ENCODE data around the gene SEC14L6.

The SEC14L6 gene

DNA sequence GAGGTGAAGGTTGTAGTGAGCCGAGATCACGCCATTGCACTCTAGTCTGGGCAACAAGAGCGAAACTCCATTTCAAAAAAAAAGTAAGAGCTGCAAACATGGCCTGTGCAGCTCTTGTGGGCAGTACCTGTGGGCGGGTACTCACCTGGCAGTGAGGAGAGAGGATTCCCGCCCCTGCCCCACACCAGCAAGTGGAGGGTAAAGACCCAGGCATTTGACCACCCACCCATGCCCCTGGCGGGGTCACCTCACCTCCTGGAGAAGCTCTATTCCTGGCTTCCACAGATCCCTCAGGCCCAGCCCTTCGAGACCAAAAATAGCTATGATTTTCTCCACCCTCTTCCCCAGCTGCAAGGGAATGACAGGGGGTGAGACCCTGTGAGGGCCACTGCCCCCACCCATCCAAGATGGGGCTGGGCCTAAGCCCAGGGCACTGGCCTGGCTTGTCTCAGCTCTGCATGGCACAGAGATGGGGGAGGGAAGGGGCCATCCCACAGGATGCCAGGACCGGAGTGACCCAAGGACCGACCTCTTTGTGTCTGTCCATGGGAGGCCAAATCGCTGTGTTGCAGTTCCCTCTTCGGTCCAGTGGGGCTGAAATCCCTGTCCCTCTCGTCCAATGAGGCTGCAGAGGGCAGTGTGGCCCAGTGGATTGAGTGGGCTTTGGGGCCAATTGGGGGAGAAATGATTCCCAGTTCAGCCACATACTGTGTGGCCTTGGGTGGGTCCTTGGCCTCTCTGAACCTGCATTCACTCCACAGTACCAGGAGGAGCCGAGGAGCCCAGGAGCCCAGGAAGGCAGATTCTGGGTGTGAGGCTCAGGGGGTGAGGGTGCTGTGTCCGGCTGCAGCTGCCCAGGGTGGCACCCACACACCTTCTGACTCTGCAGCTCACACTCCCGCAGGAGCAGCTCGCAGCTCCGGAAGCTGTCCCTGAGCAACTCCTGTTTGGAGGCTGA, 14.6 kb downstream of the SEC14L6 start:
- no peak for DNase-seq

DNA sequence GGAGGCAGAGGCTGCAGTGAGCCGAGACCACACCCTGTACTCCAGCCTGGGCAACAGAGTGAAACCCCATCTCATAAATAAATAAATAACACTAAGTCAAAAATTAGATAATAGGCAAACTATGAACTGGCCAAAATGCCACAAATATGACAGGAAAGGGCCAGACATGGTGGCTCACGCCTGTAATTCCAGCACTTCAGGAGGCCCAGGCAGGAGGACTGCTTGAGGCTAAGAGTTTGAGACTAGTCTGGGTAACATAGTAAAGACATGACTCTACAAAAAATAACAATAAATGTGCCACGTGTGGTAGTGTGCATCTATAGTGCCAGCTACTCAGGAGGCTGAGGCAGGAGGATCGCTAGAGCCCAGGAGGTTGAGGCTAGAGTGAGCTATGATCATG, 19.9 kb downstream of the SEC14L6 start:
- DNase-seq: no peak

DNA sequence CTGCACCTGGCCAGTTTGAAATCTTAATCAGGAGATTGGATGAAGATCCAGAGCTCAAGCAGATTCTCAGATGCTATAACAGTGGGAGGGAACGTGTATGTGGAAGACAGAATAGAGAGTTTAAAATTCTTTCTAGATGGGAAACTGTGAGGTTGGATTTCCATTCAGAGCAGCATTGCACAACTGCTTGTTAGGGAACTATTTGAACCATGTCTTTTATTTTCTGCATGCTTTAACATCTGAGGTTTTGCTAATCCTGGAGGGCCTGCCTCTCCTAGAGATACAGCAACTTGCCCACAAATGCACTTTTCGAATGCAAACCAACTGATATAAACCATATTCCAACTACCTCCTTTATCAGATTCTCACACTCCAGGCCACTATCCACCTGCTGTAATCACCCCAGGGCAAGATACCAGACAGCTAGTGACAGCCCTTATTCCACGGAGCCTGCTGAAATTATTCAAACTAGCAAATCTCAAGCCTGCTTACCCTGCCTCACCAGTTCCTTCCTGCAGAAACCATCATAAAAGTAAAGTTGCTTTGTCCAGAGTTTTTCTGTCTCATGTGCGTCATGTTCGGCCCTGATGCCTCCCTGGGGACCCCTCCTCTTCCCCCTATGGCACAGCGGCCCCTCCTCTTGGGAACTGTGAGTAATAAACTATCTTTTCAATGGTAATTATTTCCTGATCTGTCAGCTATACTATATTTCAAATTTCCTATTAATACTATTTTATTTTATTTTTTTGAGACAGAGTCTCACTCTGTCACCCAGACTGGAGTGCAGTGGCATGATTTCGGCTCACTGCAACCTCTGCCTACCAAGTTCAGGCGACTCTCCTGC, 22.7 kb downstream of the SEC14L6 start:
- DNase-seq: no peak

DNA sequence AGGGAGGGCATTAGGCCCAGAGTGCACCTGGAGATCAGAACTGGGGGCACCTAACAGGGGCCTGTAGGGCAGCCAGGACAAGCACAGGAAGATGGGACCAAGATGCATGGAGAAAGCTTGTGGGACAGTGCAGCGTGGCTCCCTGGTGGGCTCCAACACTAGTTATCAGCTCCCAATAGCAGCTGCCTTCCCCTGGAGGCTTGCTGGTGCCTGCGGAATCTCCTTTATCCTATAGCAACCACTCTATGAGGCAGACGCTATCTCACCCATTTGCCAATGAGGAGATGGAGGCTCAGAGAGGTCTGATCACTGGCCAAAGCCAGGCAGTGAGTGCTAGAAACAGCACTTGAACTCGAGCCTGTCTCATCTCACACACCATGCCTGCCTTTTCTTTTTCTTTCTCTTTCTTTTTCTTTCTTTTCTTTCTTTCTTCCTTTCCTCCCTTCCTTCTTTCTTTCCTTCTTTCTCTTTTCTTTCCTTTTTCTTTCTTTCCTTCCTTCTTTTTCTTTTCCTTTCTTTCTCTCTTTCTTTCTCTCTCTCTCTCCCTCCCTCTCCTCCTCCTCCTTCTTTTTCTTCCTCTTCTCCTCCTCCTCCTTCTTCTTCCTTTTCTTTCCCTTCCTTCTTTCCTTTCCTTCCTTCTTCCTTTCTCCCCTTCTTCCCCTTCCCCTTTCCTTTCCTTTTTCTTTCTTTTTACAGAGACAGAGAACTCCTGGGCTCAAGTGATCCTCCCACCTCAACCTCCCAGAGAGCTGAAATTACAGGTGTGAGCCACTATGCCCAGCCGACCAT, 25.0 kb downstream of the SEC14L6 start:
- no peak for DNase-seq

DNA sequence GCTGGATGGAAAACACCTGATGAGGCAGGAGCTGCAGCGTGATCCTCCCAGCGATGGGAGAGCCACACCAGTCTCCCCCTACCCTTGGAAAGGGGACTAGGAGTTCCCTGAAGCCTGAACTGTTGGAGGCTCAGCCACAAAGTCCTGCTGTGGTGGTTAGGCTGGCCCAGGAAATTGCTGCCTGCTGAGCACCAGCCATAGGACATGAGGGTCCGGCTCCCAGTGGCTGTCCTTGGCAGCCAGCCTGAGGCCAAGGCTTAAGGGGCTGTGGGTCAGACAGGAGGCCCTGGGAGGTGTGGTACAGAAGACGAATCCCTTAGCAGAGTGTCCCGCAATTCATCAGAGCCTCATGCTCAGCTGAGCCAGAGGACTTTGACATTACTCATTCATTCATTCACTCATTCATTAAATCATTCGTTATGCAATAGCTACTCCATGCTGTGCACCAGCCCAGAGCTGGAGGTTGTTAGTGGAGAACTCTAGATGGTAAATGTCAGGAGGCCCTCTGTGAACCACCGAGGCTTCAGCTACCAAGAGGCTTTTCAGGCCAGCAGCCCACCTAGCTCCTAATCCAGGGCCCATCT, 26.6 kb downstream of the SEC14L6 start:
- DNase-seq: no peak

DNA sequence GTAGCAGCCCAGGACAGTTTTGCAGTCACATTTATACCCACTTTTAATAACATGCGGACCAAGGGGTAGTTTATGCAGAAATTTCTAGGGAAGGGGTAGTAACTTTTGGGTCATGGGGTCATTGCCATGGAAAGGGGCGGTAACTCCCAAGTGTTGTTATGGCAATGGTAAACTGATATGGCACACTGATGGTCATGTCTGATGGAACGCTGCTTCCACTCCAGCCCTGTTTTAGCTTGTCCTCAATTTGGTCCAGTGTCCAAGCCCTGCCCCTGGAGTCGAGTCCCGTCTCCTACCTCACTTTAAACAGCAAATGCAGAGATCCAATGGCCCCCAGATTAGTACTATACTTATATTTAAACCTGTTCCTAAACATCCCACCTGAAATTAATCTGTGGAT, 29.8 kb downstream of the SEC14L6 start:
- no peak for DNase-seq

DNA sequence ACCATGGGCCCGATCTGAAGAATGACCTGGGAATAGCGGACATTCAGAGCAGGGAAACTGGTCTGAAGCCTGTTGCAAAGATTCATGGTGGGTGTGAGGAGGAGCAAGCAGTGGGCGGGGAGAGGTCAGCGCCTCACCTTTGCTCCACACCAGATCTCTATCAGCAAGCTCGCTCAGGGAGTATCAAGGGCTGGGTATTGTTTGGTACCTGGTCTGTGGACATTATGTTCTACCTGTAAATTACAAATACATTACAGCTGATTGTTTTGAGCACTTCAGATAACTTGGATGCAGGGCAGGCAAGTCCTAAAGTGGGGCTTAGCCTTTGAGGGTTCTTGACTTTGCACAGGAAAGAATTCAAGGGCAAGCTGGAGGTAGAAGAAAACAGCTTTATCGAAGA, 30.3 kb downstream of the SEC14L6 start:
- no peak for DNase-seq

DNA sequence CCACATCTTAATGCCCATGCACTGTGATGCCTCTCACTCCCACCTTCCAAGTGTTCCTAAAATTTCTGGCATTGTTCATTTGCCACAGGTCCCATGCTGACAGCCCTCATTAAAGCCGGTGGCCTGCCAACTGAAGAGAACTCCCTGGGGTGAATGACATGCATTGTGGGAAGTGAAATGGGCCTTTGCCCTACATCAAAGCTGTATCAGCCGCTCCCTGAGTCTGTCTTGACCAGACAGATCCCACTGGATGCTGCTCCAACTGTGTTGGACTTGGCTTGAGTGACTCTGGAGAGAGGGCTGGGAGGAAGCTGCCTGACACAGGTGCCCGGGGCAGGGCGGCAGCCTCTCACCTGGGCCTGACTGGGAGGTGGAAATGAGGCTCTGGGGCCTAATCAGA, 32.3 kb downstream of the SEC14L6 start:
- no peak for DNase-seq

DNA sequence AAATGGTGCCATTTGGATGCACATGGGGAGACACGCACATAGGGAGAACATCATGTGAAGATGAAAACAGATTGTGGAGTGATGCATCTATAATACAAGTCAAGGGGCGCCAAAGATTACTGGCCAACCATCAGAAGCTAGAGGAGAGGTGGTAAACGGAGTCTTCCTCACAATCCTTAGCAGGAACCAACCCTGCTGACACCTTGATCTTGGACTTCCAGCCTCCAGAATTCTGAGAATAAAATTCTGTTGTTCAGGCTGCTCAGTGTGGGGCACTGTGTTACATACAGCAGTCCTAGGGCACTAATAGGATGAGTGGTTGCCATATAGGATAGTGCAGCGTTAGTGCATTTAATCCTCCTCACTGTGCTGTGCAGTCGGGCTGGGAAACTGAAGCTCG, 33.1 kb downstream of the SEC14L6 start:
- no peak for DNase-seq

DNA sequence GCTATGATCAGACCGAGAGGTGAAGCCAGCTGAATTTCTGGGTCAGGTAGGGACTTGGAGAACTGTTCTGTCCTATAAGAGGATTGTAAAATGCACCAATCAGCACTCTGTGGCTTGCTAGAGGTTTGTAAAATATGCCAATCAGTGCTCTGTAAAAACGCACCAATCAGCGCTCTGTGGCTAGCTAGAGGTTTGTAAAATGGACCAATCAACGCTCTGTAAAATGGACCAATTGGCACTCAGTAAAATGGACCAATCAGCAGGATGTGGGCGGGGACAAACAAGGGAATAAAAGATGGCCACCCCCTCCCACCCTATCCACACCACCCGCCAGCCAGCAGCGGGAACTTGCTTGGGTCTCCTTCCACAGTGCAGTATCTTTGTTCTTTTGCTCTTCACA, 34.6 kb downstream of the SEC14L6 start:
- no peak for DNase-seq

DNA sequence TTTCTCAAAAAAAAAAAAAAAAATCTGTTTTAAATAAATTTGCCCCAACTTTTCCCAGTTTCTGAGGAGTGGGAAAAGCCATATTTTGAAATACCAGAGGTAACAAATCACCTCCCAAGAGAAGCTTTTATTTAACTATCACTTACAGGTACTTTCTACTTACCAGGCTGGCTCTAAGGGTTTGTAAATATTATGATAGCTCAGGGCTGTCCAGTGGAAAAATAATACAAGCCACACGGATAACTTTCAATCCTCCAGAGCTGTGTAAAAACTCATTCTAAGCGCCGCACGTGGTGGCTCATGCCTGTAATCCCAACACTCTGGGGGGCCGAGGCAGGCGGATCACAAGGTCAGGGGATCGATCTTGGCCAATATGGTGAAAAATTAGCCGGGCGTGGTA, 35.4 kb downstream of the SEC14L6 start:
- no peak for DNase-seq

DNA sequence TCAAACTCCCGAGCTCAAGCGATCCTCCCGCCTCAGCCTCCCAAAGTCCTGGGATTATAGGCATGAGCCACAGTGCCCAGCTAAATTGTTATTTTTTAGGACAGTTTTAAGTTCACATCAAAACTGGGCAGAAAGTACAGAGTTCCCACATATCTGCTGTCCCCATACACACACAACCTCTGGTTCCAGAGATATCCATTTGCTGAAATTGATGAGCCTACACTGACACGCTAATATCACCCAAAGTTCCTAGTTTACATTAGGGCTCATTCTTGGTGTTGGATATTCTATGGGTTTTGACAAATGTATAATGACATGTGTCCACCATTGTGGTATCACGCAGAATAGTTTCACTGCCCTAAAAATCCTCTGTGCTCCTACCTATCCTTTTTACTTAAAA, 38.3 kb downstream of the SEC14L6 start:
- DNase-seq: no peak

DNA sequence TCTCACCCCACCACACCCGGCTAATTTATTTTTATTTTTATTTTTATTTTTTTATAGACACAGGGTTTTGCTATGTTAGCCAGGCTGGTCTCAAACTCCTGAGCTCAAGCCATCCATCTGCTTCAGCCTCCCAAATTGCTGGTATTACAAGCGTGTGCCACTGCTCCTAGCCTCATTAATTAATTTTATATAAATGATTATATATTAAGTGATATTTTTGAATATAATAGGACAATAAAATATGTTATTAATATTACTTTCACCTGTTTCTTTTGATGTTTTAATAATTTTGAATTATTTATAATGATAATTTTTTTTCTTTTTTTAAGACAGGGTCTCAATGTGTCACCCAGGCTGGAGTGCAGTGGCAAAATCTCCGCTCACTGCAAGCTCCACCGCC, 38.9 kb downstream of the SEC14L6 start:
- DNase-seq: no peak

DNA sequence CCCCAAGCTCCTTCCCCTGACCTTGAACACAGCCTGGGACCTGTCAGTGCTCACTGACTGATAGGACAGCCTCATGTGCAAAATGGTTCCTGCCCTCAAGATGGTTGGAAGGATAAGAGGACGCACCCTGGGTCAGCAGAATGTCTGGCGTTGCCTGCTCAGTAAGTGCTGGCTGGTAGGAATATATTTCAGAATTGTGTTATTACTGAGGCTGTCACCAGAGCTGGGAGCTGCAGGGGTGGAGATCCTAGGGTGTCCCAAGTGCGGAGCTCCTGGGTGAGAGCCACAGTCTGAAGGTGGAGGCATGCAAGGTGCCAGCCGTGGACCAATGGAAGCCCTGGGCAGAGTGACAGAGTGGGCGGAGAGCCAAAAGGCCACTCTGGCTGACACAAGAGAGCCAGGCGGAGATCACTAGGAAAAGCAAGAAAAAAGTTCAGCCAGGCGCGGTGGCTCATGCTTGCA, 40.0 kb downstream of the SEC14L6 start:
- no peak for DNase-seq

DNA sequence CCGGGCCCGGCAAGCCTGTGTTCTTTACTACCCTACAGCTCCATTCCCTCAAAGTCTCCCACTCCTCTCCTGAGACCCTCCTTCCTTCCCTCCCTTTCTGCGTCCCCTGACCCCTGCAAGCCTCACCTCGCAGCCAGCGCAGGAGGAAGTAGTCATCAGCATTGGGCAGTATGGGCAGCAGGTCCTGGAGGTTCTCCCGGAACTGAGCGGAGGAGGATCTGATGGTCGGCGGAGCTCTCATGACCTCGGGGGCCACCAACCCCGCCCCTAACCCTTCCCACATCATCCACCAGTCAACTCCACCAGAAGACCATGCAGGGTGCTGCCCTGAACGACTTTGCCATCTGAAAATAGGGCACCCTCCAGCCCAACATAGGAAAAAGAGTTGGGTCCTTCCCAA, 43.0 kb downstream of the SEC14L6 start:
- DNase-seq: no peak

DNA sequence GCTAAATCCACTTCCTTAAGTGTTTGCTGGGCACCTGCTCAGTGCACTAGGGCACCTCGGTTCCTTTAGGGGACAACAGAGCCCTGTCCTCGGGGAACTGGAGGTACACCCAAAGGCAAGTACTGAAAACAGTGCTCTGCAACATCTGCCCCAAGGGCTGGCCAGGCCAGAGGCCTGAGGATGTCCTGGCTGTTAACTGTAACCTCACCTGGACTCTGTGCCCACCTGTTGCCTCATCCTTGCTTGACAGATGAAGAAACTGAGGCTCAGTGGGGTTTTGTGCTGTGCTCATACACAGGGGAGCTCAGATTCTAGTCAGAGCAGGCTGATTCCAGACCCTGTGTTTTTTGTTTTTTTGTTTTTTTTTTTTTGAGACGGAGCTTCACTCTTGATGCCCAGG, 43.6 kb downstream of the SEC14L6 start:
- no peak for DNase-seq

DNA sequence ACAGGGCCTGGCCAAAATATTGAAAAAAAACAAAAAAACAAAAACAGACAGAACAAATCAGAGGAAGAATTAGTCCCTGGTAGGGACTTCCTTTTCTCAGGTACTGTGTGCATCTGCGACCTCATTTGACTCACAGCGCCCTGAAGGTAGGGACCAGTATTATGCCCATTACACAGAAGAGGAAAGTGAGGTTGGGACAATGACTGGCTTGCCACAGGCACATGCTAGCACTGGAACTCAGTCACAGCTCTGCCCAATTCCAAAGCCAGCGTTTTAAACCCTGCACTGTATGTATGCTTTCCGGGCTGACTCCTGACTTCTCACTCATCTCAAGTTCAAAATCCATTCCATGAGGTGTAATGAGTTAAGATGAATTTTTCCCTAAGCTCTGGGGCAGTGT, 44.4 kb downstream of the SEC14L6 start:
- DNase-seq: no peak

DNA sequence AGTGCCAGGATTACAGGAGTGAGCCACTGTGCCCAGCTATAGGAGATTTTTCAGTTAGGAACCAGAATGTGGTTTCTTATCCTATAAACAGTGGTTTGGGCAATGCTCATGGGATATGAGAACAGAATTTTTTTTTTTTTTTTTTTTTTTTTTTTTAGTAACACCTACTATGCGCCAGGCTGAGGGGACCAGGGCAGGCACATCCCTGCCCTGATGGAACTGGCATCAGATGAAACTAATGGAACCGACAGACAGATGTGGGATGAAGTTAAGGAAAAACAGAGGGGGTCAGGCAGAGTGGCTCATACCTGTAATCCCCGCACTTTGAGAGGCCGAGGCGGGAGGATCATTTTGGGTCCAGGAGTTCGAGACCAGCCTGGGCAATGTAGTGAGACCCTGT, 45.9 kb downstream of the SEC14L6 start:
- DNase-seq: no peak

DNA sequence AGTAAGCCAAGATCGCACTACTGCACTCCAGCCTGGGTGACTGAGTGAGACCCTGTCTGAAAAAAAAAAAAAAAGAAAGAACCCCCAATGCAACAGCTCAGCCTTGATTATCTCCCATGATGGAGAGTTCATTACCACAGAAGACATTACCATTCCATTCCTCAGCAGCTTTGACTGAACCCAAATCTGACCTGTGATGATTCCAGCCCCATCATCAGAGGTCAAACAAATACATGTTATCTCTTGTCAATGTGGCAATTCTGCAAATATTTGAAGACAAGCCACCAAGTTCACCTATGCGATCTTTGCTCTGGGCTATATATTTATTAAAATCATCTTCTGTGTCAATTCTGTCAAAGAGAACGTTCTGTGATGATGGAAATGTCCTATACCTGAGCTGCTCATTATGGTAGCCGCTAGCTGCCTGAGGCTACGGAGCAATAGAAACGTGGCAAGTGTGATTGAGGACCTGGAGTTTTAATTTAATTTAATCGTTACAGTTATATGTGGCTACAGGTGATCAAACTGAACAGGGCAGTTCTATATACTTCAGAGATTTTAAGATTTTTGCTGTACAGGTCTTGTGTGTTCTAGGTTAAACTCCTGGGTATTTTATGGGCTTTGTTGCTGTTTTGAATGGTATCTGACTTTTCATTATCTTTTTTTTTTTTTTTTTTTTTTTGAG, 48.9 kb downstream of the SEC14L6 start:
- no peak for DNase-seq

DNA sequence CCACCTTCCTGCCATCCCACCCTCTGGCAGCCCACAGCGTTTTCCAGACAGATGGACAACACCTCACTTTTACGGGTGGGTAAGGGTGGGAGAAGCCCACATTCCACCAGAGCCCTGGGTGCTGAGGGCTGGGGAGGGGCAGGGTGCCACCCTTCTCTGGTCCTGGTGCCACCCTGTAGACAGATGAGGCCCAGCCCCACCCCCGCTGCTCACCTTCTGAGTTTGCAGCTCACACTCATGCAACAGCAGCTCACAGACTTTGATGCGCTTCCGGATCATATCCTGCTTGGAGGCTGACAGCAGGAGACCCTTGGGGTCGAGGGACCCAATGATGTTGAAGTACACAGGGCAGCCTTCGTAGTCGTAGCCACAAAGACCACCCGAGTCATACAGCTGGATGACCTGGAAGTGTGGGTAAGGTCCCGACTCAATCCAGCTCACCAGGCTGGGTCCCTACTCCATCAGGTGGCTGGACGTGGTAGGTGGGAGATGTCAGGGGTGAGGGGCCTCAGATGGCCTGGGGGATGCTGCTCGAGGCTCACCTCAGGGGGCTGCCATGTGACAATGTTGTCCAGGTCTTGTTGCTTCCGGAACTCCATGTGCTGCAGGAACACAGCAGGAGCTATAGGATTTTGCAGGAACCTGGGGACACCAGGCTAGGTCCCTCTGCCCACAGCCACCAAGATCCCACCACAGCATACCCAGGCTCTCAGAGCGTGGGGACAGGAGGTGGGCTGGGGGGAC, 51.3 kb downstream of the SEC14L6 start:
- no peak for DNase-seq

DNA sequence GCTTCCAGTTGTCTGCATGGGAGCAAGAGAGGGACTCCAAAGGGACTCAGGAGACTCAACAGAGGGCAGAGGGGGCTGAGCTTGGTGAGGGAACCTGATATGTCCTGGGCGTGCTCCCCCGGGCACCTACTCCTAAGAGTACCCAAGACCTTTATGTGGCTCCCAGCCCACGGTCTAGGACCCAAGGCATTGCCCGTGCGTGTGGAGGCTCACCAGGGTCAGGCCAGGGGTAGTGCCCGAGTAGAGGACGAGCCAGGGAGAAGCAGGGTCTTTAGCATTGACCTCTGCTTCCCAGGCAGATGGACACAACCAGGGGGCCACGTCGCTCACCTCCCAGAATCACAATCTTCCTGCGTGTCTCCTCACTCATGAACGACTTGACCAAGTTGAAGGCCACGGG, 54.4 kb downstream of the SEC14L6 start:
- no peak for DNase-seq

Data from activated CD8-positive, alpha-beta memory T cell treated with anti-CD3 and anti-CD28 coated beads, Interleukin-2, amount 50 U/mL, for 4 hours (primary cell).